Neuronal stem cell (in vitro differentiated cells): ENCODE data around the gene LGALS12.

Experiments used
- DNase-seq: peaks from one replicate; pipeline ENCODE4 v3.0.0-alpha.2; 2013; ENCODE audit warnings: low spot score
- H2AFZ ChIP-seq: one replicate; pipeline ENCODE4 v1.6.1; 2013; ENCODE audit warnings: mild to moderate bottlenecking, low read length, inconsistent platforms
- H2AK5ac ChIP-seq: 2 replicates; pipeline ENCODE4 v1.6.1; 2013; ENCODE audit warnings: low read depth, mild to moderate bottlenecking, inconsistent platforms, low read length, moderate library complexity, mixed read lengths
- H2BK120ac ChIP-seq: 2 replicates; pipeline ENCODE4 v1.6.1; 2013; ENCODE audit warnings: low read depth, mild to moderate bottlenecking, inconsistent platforms, low read length, moderate library complexity, mixed read lengths
- H2BK12ac ChIP-seq: one replicate; pipeline ENCODE4 v1.6.1; 2013; ENCODE audit warnings: low read length, inconsistent platforms
- H2BK15ac ChIP-seq: 2 replicates; pipeline ENCODE4 v1.6.1; 2013; ENCODE audit warnings: mild to moderate bottlenecking, low read length, inconsistent platforms, mixed read lengths
- H2BK5ac ChIP-seq: one replicate; pipeline ENCODE4 v1.6.1; 2013; ENCODE audit warnings: inconsistent platforms, mild to moderate bottlenecking, low read length, moderate library complexity
- H3K14ac ChIP-seq: one replicate; pipeline ENCODE4 v1.6.1; 2013; ENCODE audit warnings: low read length, inconsistent platforms
- H3K18ac ChIP-seq: 2 replicates; pipeline ENCODE4 v1.6.1; 2013; ENCODE audit warnings: low read length, inconsistent platforms
- H3K23ac ChIP-seq: 2 replicates; pipeline ENCODE4 v1.6.1; 2013; ENCODE audit warnings: low read depth, mild to moderate bottlenecking, mixed read lengths, low read length, inconsistent platforms; ENCODE audit not compliant: poor library complexity
- H3K27ac ChIP-seq: replicated peaks from 3 replicates; pipeline ENCODE4 v1.5.1; 2013; ENCODE audit warnings: low read length, inconsistent platforms
- H3K27me3 ChIP-seq, 3 experiments: 2 replicates each; pipeline ENCODE4 v1.6.1; 2013; ENCODE audit warnings: low read length in 3 of 3, mild to moderate bottlenecking in 2 of 3, inconsistent platforms in 1 of 3, low read depth in 1 of 3, mixed read lengths in 1 of 3, moderate library complexity in 1 of 3; ENCODE audit not compliant: control insufficient read depth in 3 of 3, insufficient read depth in 3 of 3
- H3K36me3 ChIP-seq, 2 donors: replicated peaks in 1 of 2; 2 replicates each; pipeline ENCODE4 v1.6.1; 2013; ENCODE audit warnings: low read length in 2 of 2; ENCODE audit not compliant: control insufficient read depth in 2 of 2, insufficient read depth in 2 of 2
- H3K4ac ChIP-seq: 2 replicates; pipeline ENCODE4 v1.6.1; 2013; ENCODE audit warnings: inconsistent platforms, mild to moderate bottlenecking, low read length, moderate library complexity
- H3K4me1 ChIP-seq, 2 donors: 1 replicate in 1 of 2; 2 replicates in 1 of 2; pipeline ENCODE4 v1.6.1; 2013; ENCODE audit warnings: low read length in 2 of 2, low read depth in 1 of 2; ENCODE audit not compliant: control insufficient read depth in 2 of 2, insufficient read depth in 1 of 2
- H3K4me2 ChIP-seq: one replicate; pipeline ENCODE4 v1.6.1; 2013; ENCODE audit warnings: mild to moderate bottlenecking, low read length, inconsistent platforms; ENCODE audit not compliant: insufficient read depth, poor library complexity, severe bottlenecking
- H3K4me3 ChIP-seq, 2 donors: 2 replicates each; pipeline ENCODE4 v1.5.1; 2013; ENCODE audit warnings: low read length in 2 of 2, mild to moderate bottlenecking in 2 of 2, inconsistent platforms in 1 of 2, moderate library complexity in 1 of 2
- H3K79me1 ChIP-seq: one replicate; pipeline ENCODE4 v1.6.1; 2013; ENCODE audit warnings: low read depth, mild to moderate bottlenecking, inconsistent platforms, low read length, moderate library complexity
- H3K9ac ChIP-seq: one replicate; pipeline ENCODE4 v1.6.1; 2013; ENCODE audit warnings: mild to moderate bottlenecking, low read depth, low read length, inconsistent platforms; ENCODE audit not compliant: poor library complexity
- H3K9me3 ChIP-seq, 2 donors: replicated peaks in 1 of 2; 2 replicates each; pipeline versions ENCODE3 to v1.6.1; 2013; ENCODE audit warnings: low read length in 2 of 2, mild to moderate bottlenecking in 2 of 2, inconsistent platforms in 1 of 2, low read depth in 1 of 2, mixed read lengths in 1 of 2, moderate library complexity in 1 of 2; ENCODE audit not compliant: control insufficient read depth in 2 of 2, insufficient read depth in 1 of 2
- H4K8ac ChIP-seq: one replicate; pipeline ENCODE4 v1.6.1; 2013; ENCODE audit warnings: low read depth, mild to moderate bottlenecking, inconsistent platforms, low read length, moderate library complexity
- H4K91ac ChIP-seq: one replicate; pipeline ENCODE4 v1.6.1; 2013; ENCODE audit warnings: low read length, low read depth, mild to moderate bottlenecking, inconsistent platforms; ENCODE audit not compliant: poor library complexity
- WGBS, 2 donors: extraction: QIAGEN DNeasy Blood & Tissue Kit; methylation state at CpG; one replicate each; pipeline ENCODE4 v1.1.7; 2013; ENCODE audit warnings: missing lambda C conversion rate in 2 of 2, mixed read lengths in 1 of 2; ENCODE audit not compliant: insufficient read length in 2 of 2, insufficient replicate concordance in 1 of 2; ENCODE audit errors: extremely low coverage in 2 of 2; 5-methylcytosine and 5-hydroxymethylcytosine counted together

Gene LGALS12

GRCh38 chr11:63494975-63495374, 10.9 kb upstream of the LGALS12 start:
- no peak overlapping the region for H2AFZ ChIP-seq
- H2BK12ac ChIP-seq: no peak overlapping the region
- H3K14ac ChIP-seq: no peak overlapping the region
- H3K4me1 ChIP-seq: peaks cover 0 to 12% of the 10 kb centered on the region in 2 donors
- no peak overlapping the region for H3K18ac ChIP-seq
- no peak overlapping the region for H3K27ac ChIP-seq
- peaks cover 2 to 6% of the 10 kb centered on the region in 2 donors for H3K9me3 ChIP-seq
- H3K4me2 ChIP-seq: no peak overlapping the region
- no CpG with 5 or more reads among the region's 6 CpGs for WGBS, 2 donors
- H3K9ac ChIP-seq: no peak overlapping the region
- no peak for DNase-seq
- H4K8ac ChIP-seq: no peak overlapping the region
- no peak overlapping the region for H2AK5ac ChIP-seq
- H3K79me1 ChIP-seq: no peaks in the 10 kb centered on the region
- H3K36me3 ChIP-seq: no peaks in the 10 kb centered on the region
- H3K23ac ChIP-seq: no peak overlapping the region
- no peak overlapping the region for H3K4ac ChIP-seq
- no peak overlapping the region for H2BK15ac ChIP-seq
- H3K4me3 ChIP-seq: no peak overlapping the region
- no peak overlapping the region for H2BK5ac ChIP-seq
- no peak overlapping the region for H4K91ac ChIP-seq
- H3K27me3 ChIP-seq: peaks cover 0 to 35% (median 0%) of the 10 kb centered on the region in 3 experiments
- H2BK120ac ChIP-seq: no peak overlapping the region

- H3K79me1 ChIP-seq: no peaks in the 10 kb centered on the region
- no peak overlapping the region for H3K18ac ChIP-seq
- H2BK15ac ChIP-seq: no peak overlapping the region
- H3K4me3 ChIP-seq: no peak overlapping the region
- H3K27ac ChIP-seq: no peak overlapping the region
- H2AK5ac ChIP-seq: no peak overlapping the region
- no peak overlapping the region for H2BK5ac ChIP-seq
- H3K27me3 ChIP-seq: no peaks in the 10 kb centered on the region
- H3K14ac ChIP-seq: no peak overlapping the region
- H3K9ac ChIP-seq: no peak overlapping the region
- no peak overlapping the region for H2AFZ ChIP-seq
- H4K8ac ChIP-seq: no peak overlapping the region
- no peak overlapping the region for H2BK120ac ChIP-seq
- DNase-seq: no peak
- no peak overlapping the region for H3K4ac ChIP-seq
- H3K23ac ChIP-seq: no peak overlapping the region
- H3K4me1 ChIP-seq: peaks cover 0 to 3% of the 10 kb centered on the region in 2 donors
- H2BK12ac ChIP-seq: no peak overlapping the region
- no peak overlapping the region for H4K91ac ChIP-seq
- WGBS, 2 donors: no CpG with 5 or more reads among the region's 4 CpGs
- H3K36me3 ChIP-seq: no peaks in the 10 kb centered on the region
- peaks cover 0 to 2% of the 10 kb centered on the region in 2 donors for H3K9me3 ChIP-seq
- H3K4me2 ChIP-seq: no peak overlapping the region
Measured at GRCh38 chr11:63499874-63500273, 6.0 kb upstream of the LGALS12 start.

GRCh38 chr11:63501236-63501635, 4.6 kb upstream of the LGALS12 start:
- Histone ChIP-seq H2BK12ac (no peak overlapping the region), H3K9me3 (no peaks in the 10 kb centered on the region), H3K79me1 (no peaks in the 10 kb centered on the region), H3K36me3 (no peaks in the 10 kb centered on the region), H3K4ac (no peak overlapping the region), H4K91ac (no peak overlapping the region), H3K4me1 (no peaks in the 10 kb centered on the region), H3K9ac (no peak overlapping the region), H3K4me2 (no peak overlapping the region), H3K4me3 (no peak overlapping the region), H3K14ac (no peak overlapping the region), H2BK15ac (no peak overlapping the region), H2BK120ac (no peak overlapping the region), H3K18ac (no peak overlapping the region), H2AFZ (no peak overlapping the region), H4K8ac (no peak overlapping the region), H3K27ac (no peak overlapping the region), H2BK5ac (no peak overlapping the region), H3K23ac (no peak overlapping the region), H3K27me3 (no peaks in the 10 kb centered on the region), H2AK5ac (no peak overlapping the region)
- DNase-seq: no peak
- no CpG with 5 or more reads among the region's 1 CpG for WGBS, 2 donors

- H4K91ac ChIP-seq: no peak overlapping the region
- no peaks in the 10 kb centered on the region for H3K27me3 ChIP-seq
- H3K23ac ChIP-seq: no peak overlapping the region
- H2AFZ ChIP-seq: no peak overlapping the region
- H3K14ac ChIP-seq: no peak overlapping the region
- H2BK120ac ChIP-seq: no peak overlapping the region
- no peak overlapping the region for H2BK15ac ChIP-seq
- no peak overlapping the region for H2BK5ac ChIP-seq
- no peak overlapping the region for H3K9ac ChIP-seq
- WGBS, 2 donors: no CpG with 5 or more reads among the region's 2 CpGs
- H3K4ac ChIP-seq: no peak overlapping the region
- no peak overlapping the region for H3K4me2 ChIP-seq
- H3K79me1 ChIP-seq: no peaks in the 10 kb centered on the region
- no peak overlapping the region for H2BK12ac ChIP-seq
- H3K27ac ChIP-seq: no peak overlapping the region
- no peaks in the 10 kb centered on the region for H3K36me3 ChIP-seq
- no peak overlapping the region for H4K8ac ChIP-seq
- H3K4me1 ChIP-seq: no peaks in the 10 kb centered on the region
- no peak overlapping the region for H3K18ac ChIP-seq
- DNase-seq: no peak
- no peak overlapping the region for H2AK5ac ChIP-seq
- no peaks in the 10 kb centered on the region for H3K9me3 ChIP-seq
- no peak overlapping the region for H3K4me3 ChIP-seq
Measured at GRCh38 chr11:63502252-63502820, 3.5 kb upstream of the LGALS12 start.
